Karpas-422 (cell line): ENCODE results near the gene CGNL1. TPM values are rescaled to one million over a fixed set of nuclear protein-coding genes. Genes with fewer than 3 reads are reported as not detected.

Experiments used
- DNase-seq: peaks from one replicate; pipeline ENCODE4 v3.0.0-alpha.2; 2015
- H2AFZ ChIP-seq: fragments of 200-600 bp; sonication (generic); 2 replicates; pipeline ENCODE4 v1.6.1; 2014; ENCODE audit warnings: antibody characterized with exemption, low read length, mixed read lengths
- H3K27ac ChIP-seq: fragments of 200-600 bp; sonication (generic); 2 replicates; pipeline ENCODE4 v1.5.1; 2014; ENCODE audit warnings: mild to moderate bottlenecking, low read length, moderate library complexity
- H3K27me3 ChIP-seq: fragments of 200-600 bp; sonication (generic); 2 replicates; pipeline ENCODE4 v1.6.1; 2014; ENCODE audit warnings: low read length, mixed read lengths
- H3K36me3 ChIP-seq: fragments of 200-600 bp; sonication (generic); 2 replicates; pipeline ENCODE4 v1.6.1; 2014; ENCODE audit warnings: low read length, mixed read lengths; ENCODE audit not compliant: insufficient read depth
- H3K4me1 ChIP-seq: fragments of 200-600 bp; sonication (generic); 2 replicates; pipeline ENCODE4 v1.6.1; 2014; ENCODE audit warnings: mild to moderate bottlenecking, low read length, mixed read lengths
- H3K4me2 ChIP-seq: fragments of 200-600 bp; sonication (generic); 2 replicates; pipeline ENCODE4 v1.6.1; 2014; ENCODE audit warnings: low read length, low read depth, mild to moderate bottlenecking; ENCODE audit not compliant: poor library complexity, severe bottlenecking
- H3K4me3 ChIP-seq: fragments of 200-600 bp; sonication (generic); 2 replicates; pipeline ENCODE4 v1.5.1; 2014; ENCODE audit warnings: mild to moderate bottlenecking, antibody characterized with exemption, low read length, mixed read lengths
- H3K79me2 ChIP-seq: fragments of 200-600 bp; sonication (generic); 2 replicates; pipeline ENCODE4 v1.6.1; 2014; ENCODE audit warnings: mild to moderate bottlenecking, low read length, mixed read lengths
- H3K9ac ChIP-seq: fragments of 200-600 bp; sonication (generic); 2 replicates; pipeline ENCODE4 v1.6.0; 2014; ENCODE audit warnings: low read length
- H3K9me2 ChIP-seq: fragments of 200-600 bp; sonication (generic), shearing (Covaris generic); replicated peaks from 2 replicates; pipeline ENCODE4 v1.6.0; 2014; ENCODE audit warnings: mild to moderate bottlenecking, low read length, moderate library complexity; ENCODE audit not compliant: insufficient read depth
- H3K9me3 ChIP-seq: fragments of 300-700, 200-600 bp; sonication (generic); 2 replicates; pipeline ENCODE4 v1.6.1; 2014; ENCODE audit warnings: low read length, mixed read lengths
- H4K20me1 ChIP-seq: fragments of 200-600 bp; sonication (generic); 2 replicates; pipeline ENCODE4 v1.6.1; 2014; ENCODE audit warnings: mild to moderate bottlenecking, antibody characterized with exemption, low read length, low read depth; ENCODE audit not compliant: insufficient read depth
- total RNA-seq: library from RNA; depleted of rRNA; stranded (reverse); fragments of >200 nt; shearing (Covaris generic); gene quantifications from 2 replicates; pipeline ENCODE4 v1.2.3, GENCODE V29; 2014; ENCODE audit warnings: low replicate concordance

Gene CGNL1
- total RNA-seq, 1 experiment from 2014 or later, result not detected

- H3K27ac ChIP-seq, result no peak overlapping the region
Observed at GRCh38 chr15:57382969-57383368, 6.7 kb downstream of the CGNL1 start.

DNA sequence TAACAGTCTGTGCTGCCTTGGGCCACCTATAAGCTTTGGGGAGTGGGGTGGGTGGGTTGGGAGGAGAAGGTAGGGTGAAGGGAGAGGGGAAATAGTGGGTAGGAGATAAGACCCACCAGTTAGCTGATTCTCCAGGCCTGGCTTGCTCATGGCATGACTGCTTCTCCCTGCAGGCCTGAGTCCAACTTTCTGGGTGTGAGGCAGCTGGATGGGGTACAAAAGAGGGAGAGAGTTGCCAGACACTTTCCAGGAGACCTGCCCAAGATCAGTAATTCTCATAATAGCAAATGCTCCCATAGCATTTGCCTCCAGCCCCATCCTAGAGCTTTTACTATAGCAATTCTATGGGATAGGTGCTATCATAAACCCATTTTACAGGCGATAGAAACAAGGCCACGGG is 7.7 kb downstream of the CGNL1 start:
- Histone ChIP-seq H3K27me3 (no peaks in the 10 kb centered on the region), H3K4me3 (no peak overlapping the region), H3K36me3 (no peaks in the 10 kb centered on the region), H4K20me1 (no peaks in the 10 kb centered on the region), H3K27ac (no peak overlapping the region), H3K4me2 (no peak overlapping the region), H3K9me3 (no peaks in the 10 kb centered on the region), H3K9me2 (no peaks in the 10 kb centered on the region), H3K9ac (no peak overlapping the region), H2AFZ (no peak overlapping the region), H3K4me1 (no peaks in the 10 kb centered on the region), H3K79me2 (no peaks in the 10 kb centered on the region)
- DNase-seq, result no peak

More at GRCh38 chr15:57382969-57383368, 6.7 kb downstream of the CGNL1 start:
- Histone ChIP-seq H3K9me3 (no peaks in the 10 kb centered on the region), H2AFZ (no peak overlapping the region), H3K36me3 (no peaks in the 10 kb centered on the region), H3K4me2 (no peak overlapping the region), H3K79me2 (no peaks in the 10 kb centered on the region), H3K9ac (no peak overlapping the region), H3K9me2 (no peaks in the 10 kb centered on the region), H3K4me1 (no peaks in the 10 kb centered on the region), H4K20me1 (no peaks in the 10 kb centered on the region), H3K27me3 (no peaks in the 10 kb centered on the region), H3K4me3 (no peak overlapping the region)
- no peak for DNase-seq

DNA sequence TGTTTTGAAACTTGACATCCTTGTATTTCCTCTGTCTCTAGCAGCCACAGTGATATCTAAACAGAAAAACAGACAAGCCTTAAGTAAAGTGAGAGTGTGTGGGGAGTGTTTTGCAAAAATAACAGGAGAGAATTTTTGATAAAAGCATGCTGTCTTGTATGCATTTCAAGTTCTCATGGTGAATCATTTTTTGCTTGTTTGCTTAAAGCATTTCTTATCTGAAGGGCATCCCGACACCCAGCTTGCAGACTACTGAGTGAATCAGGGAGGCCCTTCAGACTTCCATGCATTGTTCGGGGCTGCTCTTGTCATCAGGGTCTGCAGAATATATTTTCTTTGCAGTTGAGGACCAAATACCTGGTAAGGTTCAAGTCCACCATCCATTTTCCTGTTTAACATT is 8.5 kb downstream of the CGNL1 start:
- no peaks in the 10 kb centered on the region for H3K79me2 ChIP-seq
- no peak overlapping the region for H3K27ac ChIP-seq
- H3K4me1 ChIP-seq, result no peaks in the 10 kb centered on the region
- no peak overlapping the region for H2AFZ ChIP-seq
- DNase-seq, result no peak
- no peaks in the 10 kb centered on the region for H4K20me1 ChIP-seq
- no peaks in the 10 kb centered on the region for H3K9me3 ChIP-seq
- no peaks in the 10 kb centered on the region for H3K27me3 ChIP-seq
- H3K9ac ChIP-seq, result no peak overlapping the region
- no peaks in the 10 kb centered on the region for H3K9me2 ChIP-seq
- no peaks in the 10 kb centered on the region for H3K36me3 ChIP-seq
- H3K4me2 ChIP-seq, result no peak overlapping the region
- H3K4me3 ChIP-seq, result no peak overlapping the region

DNA sequence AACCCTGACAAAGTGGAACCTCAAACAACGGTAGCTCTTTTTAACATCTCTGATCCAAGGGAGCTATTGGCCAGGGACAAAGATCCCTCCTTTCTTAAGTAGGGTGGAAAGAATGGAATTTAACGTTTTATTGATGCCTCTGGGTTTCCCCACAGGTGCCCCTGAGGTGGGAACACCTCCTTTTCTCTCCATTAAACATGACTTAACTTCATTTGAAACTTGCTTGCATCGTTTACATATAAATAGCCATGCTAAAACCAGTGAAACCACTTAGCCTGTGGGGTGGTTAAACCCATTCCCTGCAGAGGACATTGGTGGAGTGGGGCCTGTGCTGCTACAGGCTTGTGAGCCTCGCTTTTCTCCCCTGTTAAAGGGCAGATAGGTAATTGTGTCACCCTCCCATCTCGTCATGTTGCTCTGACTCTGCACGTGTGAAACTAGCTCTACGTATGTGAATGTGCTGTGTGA is 9.7 kb downstream of the CGNL1 start:
- H4K20me1 ChIP-seq, result no peaks in the 10 kb centered on the region
- no peaks in the 10 kb centered on the region for H3K36me3 ChIP-seq

DNA sequence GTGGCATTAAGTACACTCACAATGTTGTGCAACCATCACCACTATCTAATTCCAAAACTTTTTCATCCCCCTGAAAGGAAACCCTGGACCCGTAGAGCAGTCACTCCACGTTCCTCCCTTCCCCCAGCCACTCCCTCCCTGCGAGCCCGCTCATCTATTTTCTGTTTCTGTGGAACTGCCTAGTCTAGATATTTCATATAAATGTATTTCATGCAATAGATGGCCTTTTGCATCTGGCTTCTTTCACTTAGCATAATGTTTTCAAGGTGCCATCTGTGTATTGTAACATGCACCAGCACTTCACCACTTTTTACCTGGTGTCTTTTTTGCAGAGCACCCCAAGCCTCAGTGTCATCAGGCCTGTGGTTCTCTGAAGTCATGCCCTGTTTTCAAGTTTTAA is 10.7 kb downstream of the CGNL1 start:
- Histone ChIP-seq H3K4me1 (no peaks in the 10 kb centered on the region), H3K27ac (no peak overlapping the region), H3K27me3 (no peaks in the 10 kb centered on the region), H3K4me2 (no peak overlapping the region), H3K4me3 (no peak overlapping the region), H3K9me2 (no peaks in the 10 kb centered on the region), H3K36me3 (no peaks in the 10 kb centered on the region), H3K79me2 (no peaks in the 10 kb centered on the region), H3K9ac (no peak overlapping the region), H4K20me1 (no peaks in the 10 kb centered on the region), H3K9me3 (no peaks in the 10 kb centered on the region), H2AFZ (no peak overlapping the region)
- no peak for DNase-seq

More for the DNA sequence above, 9.7 kb downstream of the CGNL1 start:
- no peaks in the 10 kb centered on the region for H3K9me2 ChIP-seq
- DNase-seq, result no peak
- no peaks in the 10 kb centered on the region for H3K9me3 ChIP-seq
- H3K27me3 ChIP-seq, result no peaks in the 10 kb centered on the region
- H3K79me2 ChIP-seq, result no peaks in the 10 kb centered on the region
- no peak overlapping the region for H3K9ac ChIP-seq
- no peak overlapping the region for H3K27ac ChIP-seq
- no peak overlapping the region for H2AFZ ChIP-seq
- no peak overlapping the region for H3K4me2 ChIP-seq
- no peaks in the 10 kb centered on the region for H3K4me1 ChIP-seq
- no peak overlapping the region for H3K4me3 ChIP-seq

DNA sequence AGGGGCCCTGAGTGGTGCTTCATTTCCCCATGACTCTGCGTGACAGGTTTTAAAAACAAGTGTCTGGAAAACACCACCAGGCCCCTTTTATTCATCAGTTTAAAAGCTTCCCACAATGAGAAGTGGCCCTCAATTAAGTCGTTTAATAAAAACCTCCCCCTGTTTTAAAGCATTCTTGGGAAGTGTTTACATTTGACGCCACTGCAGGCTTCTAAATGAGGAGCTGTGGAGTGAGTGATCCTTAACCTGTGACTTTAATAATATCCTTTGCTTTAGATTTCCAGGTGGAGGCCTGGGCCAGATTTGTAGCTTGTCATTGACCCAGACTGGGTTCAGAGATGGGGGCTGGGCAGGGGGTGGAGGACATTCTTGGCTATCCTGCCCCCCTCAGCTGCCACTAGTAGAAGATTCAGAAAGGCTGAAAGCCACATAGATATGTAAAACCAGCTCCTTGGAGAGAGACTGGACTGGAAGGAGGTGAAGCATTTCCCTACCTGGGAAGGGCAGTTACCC is 11.3 kb downstream of the CGNL1 start:
- H2AFZ ChIP-seq, result no peak overlapping the region
- no peaks in the 10 kb centered on the region for H4K20me1 ChIP-seq

GRCh38 chr15:57388464-57388863 is 12.2 kb downstream of the CGNL1 start:
- Histone ChIP-seq H3K4me3 (no peak overlapping the region), H3K4me1 (no peaks in the 10 kb centered on the region), H3K9me3 (no peaks in the 10 kb centered on the region), H4K20me1 (no peaks in the 10 kb centered on the region), H3K9ac (no peak overlapping the region), H3K79me2 (no peaks in the 10 kb centered on the region), H3K27me3 (no peaks in the 10 kb centered on the region), H2AFZ (no peak overlapping the region), H3K36me3 (no peaks in the 10 kb centered on the region), H3K27ac (no peak overlapping the region), H3K9me2 (no peaks in the 10 kb centered on the region), H3K4me2 (no peak overlapping the region)
- no peak for DNase-seq

More for the DNA sequence above, 11.3 kb downstream of the CGNL1 start:
- no peaks in the 10 kb centered on the region for H3K36me3 ChIP-seq
- H3K79me2 ChIP-seq, result no peaks in the 10 kb centered on the region
- no peak overlapping the region for H3K27ac ChIP-seq
- no peaks in the 10 kb centered on the region for H3K4me1 ChIP-seq
- no peaks in the 10 kb centered on the region for H3K9me3 ChIP-seq
- no peak for DNase-seq
- no peaks in the 10 kb centered on the region for H3K27me3 ChIP-seq
- H3K4me2 ChIP-seq, result no peak overlapping the region
- no peaks in the 10 kb centered on the region for H3K9me2 ChIP-seq
- H3K9ac ChIP-seq, result no peak overlapping the region
- no peak overlapping the region for H3K4me3 ChIP-seq

DNA sequence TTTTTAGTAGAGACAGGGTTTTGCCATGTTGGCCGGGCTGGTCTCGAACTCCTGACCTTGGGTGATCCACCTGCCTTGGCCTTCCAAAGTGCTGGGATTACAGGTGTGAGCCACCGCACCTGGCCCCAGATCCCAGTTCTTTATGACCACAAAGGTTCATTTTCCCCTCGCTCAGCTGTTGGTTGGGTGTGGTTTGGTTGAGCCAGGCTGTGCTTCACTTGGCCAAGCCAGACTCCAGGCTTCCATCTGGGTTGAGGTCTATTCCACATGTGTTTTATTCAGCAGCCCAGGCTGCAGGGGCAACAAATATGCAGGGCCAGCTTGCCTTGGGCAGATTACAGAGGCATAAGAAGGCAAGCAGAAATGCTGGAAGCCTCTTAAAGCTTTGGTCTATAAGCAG is 13.7 kb downstream of the CGNL1 start:
- Histone ChIP-seq H3K9me2 (no peaks in the 10 kb centered on the region), H3K27ac (no peak overlapping the region)
- no peak for DNase-seq

GRCh38 chr15:57390583-57390982 is 14.3 kb downstream of the CGNL1 start:
- DNase-seq, result no peak
- no peaks in the 10 kb centered on the region for H4K20me1 ChIP-seq
- no peaks in the 10 kb centered on the region for H3K36me3 ChIP-seq
- no peak overlapping the region for H3K4me3 ChIP-seq
- no peaks in the 10 kb centered on the region for H3K9me3 ChIP-seq
- H3K4me1 ChIP-seq, result no peaks in the 10 kb centered on the region
- H3K9me2 ChIP-seq, result no peaks in the 10 kb centered on the region
- no peaks in the 10 kb centered on the region for H3K79me2 ChIP-seq
- no peaks in the 10 kb centered on the region for H3K27me3 ChIP-seq
- H2AFZ ChIP-seq, result no peak overlapping the region
- H3K27ac ChIP-seq, result no peak overlapping the region
- H3K9ac ChIP-seq, result no peak overlapping the region
- no peak overlapping the region for H3K4me2 ChIP-seq

More for the DNA sequence above, 13.7 kb downstream of the CGNL1 start:
- Histone ChIP-seq H3K27me3 (no peaks in the 10 kb centered on the region), H3K4me2 (no peak overlapping the region), H3K4me1 (no peaks in the 10 kb centered on the region), H3K9ac (no peak overlapping the region), H3K9me3 (no peaks in the 10 kb centered on the region), H3K79me2 (no peaks in the 10 kb centered on the region), H4K20me1 (no peaks in the 10 kb centered on the region), H2AFZ (no peak overlapping the region), H3K36me3 (no peaks in the 10 kb centered on the region), H3K4me3 (no peak overlapping the region)
